Testis (tissue), 3 donors: ENCODE results near the gene PODXL2. TPM values are rescaled to one million over a fixed set of nuclear protein-coding genes. Genes with fewer than 3 reads are reported as not detected.
A peak's percentile ranks its signal among the peaks of the same experiment; 100 is the strongest.

Source experiments
- DNase-seq: peaks from one replicate; pipeline ENCODE4 v3.0.0-alpha.2; 2019
- H3K27ac ChIP-seq, 2 donors: fragments of 200-600 bp; sonication (generic); one replicate each; pipeline ENCODE4 v1.5.1; 2019
- H3K27me3 ChIP-seq: fragments of 200-600 bp; sonication (generic); one replicate; pipeline ENCODE4 v1.5.1; 2019
- H3K36me3 ChIP-seq: fragments of 200-600 bp; sonication (generic); one replicate; pipeline ENCODE4 v1.5.1; 2017; ENCODE audit warnings: low read depth; ENCODE audit errors: missing control alignments
- H3K4me1 ChIP-seq: fragments of 200-600 bp; sonication (generic); one replicate; pipeline ENCODE4 v1.5.1; 2019
- H3K4me3 ChIP-seq, 2 donors: fragments of 200-600 bp; sonication (generic); one replicate each; pipeline ENCODE4 v1.5.1; 2017 to 2019
- H3K9me3 ChIP-seq: fragments of 200-600 bp; sonication (generic); one replicate; pipeline ENCODE4 v1.5.1; 2017
- POLR2A ChIP-seq: fragments of 450-650 bp; IDR thresholded peaks from one replicate; pipeline ENCODE4 v1.6.1; 2017; ENCODE audit warnings: antibody characterized with exemption, mild to moderate bottlenecking, moderate library complexity
- WGBS, 2 donors: methylation state at CpG; one replicate each; pipeline ENCODE4 v1.1.5; 2018; 5-methylcytosine and 5-hydroxymethylcytosine counted together
- intact Hi-C: fragments of 100-400 bp; cut with DNase I; formaldehyde crosslinking; loops from one replicate; pipeline ENCODE4 v1.15.1; 2023; ENCODE audit warnings: low total_unique reads
- polyA plus RNA-seq: library from polyadenylated mRNA; stranded (reverse); fragments of 350-450 nt; fragmentation: Illumina TruSeq; extraction: RNeasy Lipid Tissue Mini Kit (QIAGEN cat#74804); gene quantifications from one replicate; pipeline ENCODE4 v1.2.3, GENCODE V29; 2014; ENCODE audit warnings: low read depth, low replicate concordance; ENCODE audit not compliant: insufficient read depth
- total RNA-seq, 2 donors: library from RNA; depleted of rRNA; stranded (reverse); fragments of >200 nt; gene quantifications; one replicate each; pipeline ENCODE4 v1.2.3, GENCODE V29; 2016
- TF ChIP-seq, protein P1 (sequence below), 3 experiments: fragments of 450-650 bp in 2 of 3; fragments of 200-600 bp in 1 of 3; sonication (generic) in 1 of 3; IDR thresholded peaks; one replicate each; pipeline ENCODE4 v1.5.1; 2016 to 2019; ENCODE audit warnings: antibody characterized with exemption in 3 of 3, mild to moderate bottlenecking in 2 of 3, moderate library complexity in 1 of 3

The PODXL2 gene
- total and polyA plus RNA-seq, 3 donors from 2014 or later = 51.3 to 88.8 (median 71.9) TPM

DNA sequence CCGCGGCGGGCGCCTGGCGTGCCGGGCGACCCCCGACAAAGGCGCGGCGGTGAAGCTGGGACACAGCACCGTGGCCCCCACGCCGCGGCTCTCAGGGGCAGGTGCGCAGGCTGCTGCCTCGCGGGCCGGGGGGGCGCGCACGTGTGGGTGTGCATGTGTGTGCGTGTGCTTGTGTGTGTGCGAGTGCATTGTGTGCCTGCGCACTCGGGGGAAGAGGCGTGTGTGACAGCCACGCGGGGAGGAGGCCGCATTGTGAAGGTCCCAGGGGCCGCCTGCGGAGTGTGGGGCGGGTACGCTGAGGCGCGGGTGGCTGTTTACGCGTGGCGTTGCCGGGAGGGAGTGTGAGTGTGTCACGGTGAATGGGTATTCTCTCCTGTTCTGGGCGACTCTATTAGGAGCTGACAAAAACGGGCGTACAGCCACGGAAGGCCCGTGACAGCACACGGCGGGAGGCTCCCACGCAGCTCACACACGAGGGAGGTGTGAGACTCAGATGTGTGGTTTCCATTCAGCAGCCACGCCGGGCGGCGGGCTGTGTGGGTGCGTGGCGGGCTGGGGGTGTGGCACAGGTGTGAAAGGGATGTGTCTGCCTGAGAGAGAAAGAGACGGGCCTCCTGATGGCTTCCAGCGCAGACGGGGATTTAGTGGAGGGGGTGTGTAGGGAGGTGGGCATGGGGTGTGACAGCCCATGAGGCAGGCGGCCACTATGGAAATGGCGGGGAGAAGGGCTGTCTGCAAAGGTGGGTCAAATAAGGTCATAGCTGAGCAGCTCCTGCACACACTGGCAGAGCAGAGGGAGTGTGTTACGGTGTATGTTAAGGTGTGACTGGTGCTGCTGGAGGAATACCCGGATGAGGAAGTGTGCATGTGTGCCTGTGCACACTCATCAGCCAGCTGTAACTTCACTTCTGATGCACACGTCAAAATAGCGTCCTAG lies 750 bp downstream of the PODXL2 start:
- Histone ChIP-seq H3K4me3 (peak overlapping the region; percentile 56 to 61), H3K4me1 (peaks cover 7% of the 10 kb centered on the region), H3K27me3 (no peaks in the 10 kb centered on the region), H3K9me3 (no peaks in the 10 kb centered on the region), H3K27ac (no peak overlapping the region), H3K36me3 (no peaks in the 10 kb centered on the region)
- 17 to 29% methylated on average over 18 to 41 of the region's 65 CpGs for WGBS, 2 donors
- no peak for TF ChIP-seq POLR2A
- TF ChIP-seq, protein P1, sequence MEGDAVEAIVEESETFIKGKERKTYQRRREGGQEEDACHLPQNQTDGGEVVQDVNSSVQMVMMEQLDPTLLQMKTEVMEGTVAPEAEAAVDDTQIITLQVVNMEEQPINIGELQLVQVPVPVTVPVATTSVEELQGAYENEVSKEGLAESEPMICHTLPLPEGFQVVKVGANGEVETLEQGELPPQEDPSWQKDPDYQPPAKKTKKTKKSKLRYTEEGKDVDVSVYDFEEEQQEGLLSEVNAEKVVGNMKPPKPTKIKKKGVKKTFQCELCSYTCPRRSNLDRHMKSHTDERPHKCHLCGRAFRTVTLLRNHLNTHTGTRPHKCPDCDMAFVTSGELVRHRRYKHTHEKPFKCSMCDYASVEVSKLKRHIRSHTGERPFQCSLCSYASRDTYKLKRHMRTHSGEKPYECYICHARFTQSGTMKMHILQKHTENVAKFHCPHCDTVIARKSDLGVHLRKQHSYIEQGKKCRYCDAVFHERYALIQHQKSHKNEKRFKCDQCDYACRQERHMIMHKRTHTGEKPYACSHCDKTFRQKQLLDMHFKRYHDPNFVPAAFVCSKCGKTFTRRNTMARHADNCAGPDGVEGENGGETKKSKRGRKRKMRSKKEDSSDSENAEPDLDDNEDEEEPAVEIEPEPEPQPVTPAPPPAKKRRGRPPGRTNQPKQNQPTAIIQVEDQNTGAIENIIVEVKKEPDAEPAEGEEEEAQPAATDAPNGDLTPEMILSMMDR (IDR thresholded peaks at IDR 0.05) = no peak
- no peak for DNase-seq
- intact Hi-C loops = no loop called here

DNA sequence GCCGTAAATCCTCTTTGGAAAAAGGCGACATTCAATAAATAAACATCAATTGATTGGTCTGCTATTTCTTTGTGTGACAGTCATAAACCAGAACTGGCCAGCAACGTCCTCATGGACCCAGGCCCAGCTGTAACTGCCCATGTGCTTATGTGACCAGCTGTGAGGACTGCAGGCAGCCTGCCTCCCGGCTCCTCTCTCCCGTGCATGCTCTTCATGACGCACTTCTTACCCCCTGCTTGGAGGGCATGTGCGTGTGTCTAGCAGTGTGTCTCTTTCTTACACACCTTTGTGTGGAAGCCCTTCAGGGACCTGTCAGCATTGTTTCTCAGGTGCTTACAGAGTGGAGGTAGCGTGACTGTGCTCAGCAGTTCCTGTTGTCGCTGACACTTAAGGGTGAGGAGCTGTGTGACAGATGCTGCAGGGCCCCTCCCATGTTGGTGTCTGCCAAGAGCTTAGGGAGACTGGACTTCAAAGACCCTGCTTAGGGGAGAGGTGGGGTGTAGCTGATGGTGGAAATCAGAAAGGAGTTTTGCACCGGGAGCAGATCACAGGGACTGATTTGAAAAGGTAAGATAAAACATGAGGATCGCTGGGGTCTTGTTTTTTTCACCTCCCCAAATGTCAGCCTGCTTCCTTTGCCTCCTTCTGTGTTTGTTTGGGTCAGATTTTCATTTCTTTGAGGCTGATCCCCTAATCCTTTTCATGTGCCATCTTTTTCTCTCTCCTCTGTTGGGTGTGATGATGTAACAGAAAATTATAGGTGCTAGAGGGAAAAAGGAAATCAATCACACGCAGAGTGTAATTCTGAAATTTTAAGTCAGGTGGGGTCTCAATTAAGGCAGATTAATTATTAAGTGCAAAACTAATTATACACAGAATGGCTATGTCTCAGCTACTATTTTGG lies 2.1 kb downstream of the PODXL2 start:
- H3K36me3 ChIP-seq = no peaks in the 10 kb centered on the region
- intact Hi-C loops = no loop called here
- no peak overlapping the region for H3K4me3 ChIP-seq
- peaks cover 7% of the 10 kb centered on the region for H3K4me1 ChIP-seq
- DNase-seq = no peak
- WGBS, 2 donors = 89 to 92% methylated on average over 12 of the region's 12 CpGs
- H3K9me3 ChIP-seq = no peaks in the 10 kb centered on the region
- TF ChIP-seq POLR2A = no peak
- TF ChIP-seq, protein P1 (IDR thresholded peaks at IDR 0.05) = no peak
- no peaks in the 10 kb centered on the region for H3K27me3 ChIP-seq
- no peak overlapping the region for H3K27ac ChIP-seq

DNA sequence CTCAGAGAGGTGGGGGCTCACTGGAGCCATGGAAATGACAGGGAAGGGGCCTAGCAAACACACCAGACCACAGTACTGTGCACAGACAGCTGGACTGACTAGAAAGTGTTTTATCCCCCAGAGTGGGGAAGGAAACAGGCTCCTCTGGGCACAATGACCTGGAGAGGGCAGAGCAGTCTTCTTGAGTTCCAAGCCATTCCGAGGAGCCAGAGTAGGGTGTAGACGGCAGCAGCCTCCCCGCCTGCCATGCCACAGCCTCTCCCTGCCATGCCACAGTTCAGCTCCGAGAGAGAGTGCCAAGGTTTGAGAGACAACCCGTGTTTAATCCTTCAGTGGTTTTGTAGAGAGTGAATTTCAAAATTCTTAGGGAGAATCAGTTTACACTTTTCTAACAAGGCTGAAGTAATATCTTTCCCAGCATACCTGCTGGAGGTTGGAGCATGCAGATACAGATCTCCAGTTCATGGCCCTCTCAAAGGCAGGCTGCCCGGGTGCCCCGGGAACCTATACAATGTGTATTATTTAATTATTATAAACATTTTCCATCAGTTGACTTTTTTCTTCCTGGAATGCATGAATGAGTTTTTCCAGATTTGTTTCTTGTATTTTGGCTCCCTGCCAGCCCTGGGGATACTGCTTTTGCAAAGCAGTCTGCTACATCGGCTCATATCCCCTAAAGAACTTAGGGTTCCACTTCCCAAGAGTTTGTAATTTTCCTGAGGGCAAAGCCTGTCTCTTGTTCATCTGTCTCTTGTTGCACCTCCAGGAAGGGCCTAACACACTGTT lies 3.2 kb downstream of the PODXL2 start:
- Histone ChIP-seq H3K4me3 (no peak overlapping the region), H3K27ac (no peak overlapping the region), H3K27me3 (no peaks in the 10 kb centered on the region), H3K4me1 (peaks cover 7% of the 10 kb centered on the region), H3K36me3 (no peaks in the 10 kb centered on the region), H3K9me3 (no peaks in the 10 kb centered on the region)
- WGBS, 2 donors = 72 to 73% methylated on average over 7 to 8 of the region's 8 CpGs
- TF ChIP-seq POLR2A = no peak
- TF ChIP-seq, protein P1 (IDR thresholded peaks at IDR 0.05) = no peak
- intact Hi-C loops = no loop called here
- no peak for DNase-seq

DNA sequence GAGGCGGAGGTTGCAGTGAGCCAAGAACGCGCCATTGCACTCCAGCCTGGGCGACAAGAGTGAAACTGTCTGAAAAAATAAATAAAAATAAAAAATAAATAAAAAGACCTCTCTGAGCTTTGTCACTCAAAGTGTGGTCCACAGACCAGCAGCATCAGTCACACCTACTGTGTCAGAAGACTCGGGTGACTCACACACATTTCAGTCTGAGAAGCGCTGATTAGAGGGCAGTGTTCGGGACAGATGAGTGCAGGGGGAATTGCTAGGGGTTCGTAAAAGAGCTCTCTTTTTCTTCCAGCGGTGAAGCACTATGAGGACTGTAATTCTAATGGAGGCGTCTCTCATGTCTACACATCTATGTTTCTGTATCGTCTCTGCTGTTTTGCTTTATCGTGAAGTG lies 5.7 kb downstream of the PODXL2 start:
- no peak for DNase-seq
- TF ChIP-seq, protein P1 (IDR thresholded peaks at IDR 0.05) = no peak
- no peak for TF ChIP-seq POLR2A
- Histone ChIP-seq H3K36me3 (no peaks in the 10 kb centered on the region), H3K9me3 (no peaks in the 10 kb centered on the region), H3K4me3 (no peak overlapping the region), H3K4me1 (peaks cover 5% of the 10 kb centered on the region), H3K27me3 (no peaks in the 10 kb centered on the region), H3K27ac (no peak overlapping the region)
- intact Hi-C loops = no loop called here
- 94 to 96% methylated on average over 12 of the region's 12 CpGs for WGBS, 2 donors
